K562 treated with DMSO at 1 percent for 4 hours (cell line): ENCODE data around the gene SYPL1. TPM values are rescaled to one million over a fixed set of nuclear protein-coding genes. Genes with fewer than 3 reads are reported as not detected.

ENCODE experiments used
- total RNA-seq: library from RNA; unstranded; fragments of 300-600 nt; gene quantifications from 2 replicates; pipeline ENCODE4 v1.2.3, GENCODE V29; 2022; ENCODE audit not compliant: insufficient read depth

Gene SYPL1
- total RNA-seq = 58.4 and 69.2 TPM in 2 replicates

GRCh38 chr7:106112118-106112971, at the start of gene SYPL1:
SYPL1 (minus strand) TSS chr7:106112312; CDS start chr7:106112208, 104 bp downstream.

Other genes with a start within 250 kb of the SYPL1 start
- gene ATXN7L1, start 235.7 kb downstream of the SYPL1 start, total RNA-seq = 4.4 and 8.9 TPM in 2 replicates
- not detected in 2 replicates for gene CDHR3, start 149.0 kb downstream of the SYPL1 start, total RNA-seq
- 42.2 and 42.4 TPM in 2 replicates for gene NAMPT, start 172.7 kb upstream of the SYPL1 start, total RNA-seq